ENCODE data around the gene COA1. TPM values are rescaled to one million over a fixed set of nuclear protein-coding genes. Genes with fewer than 3 reads are reported as not detected.

Gene COA1
- total RNA-seq, 1 experiment from 2014 or later, result 109 TPM

- H3K4me1 Mint-ChIP-seq (ENCODE audit: low read depth, unreplicated experiment), result peaks cover 27% of the 10 kb centered on the region
- intact Hi-C loops (cut with micrococcal nuclease; ENCODE audit: unreplicated experiment), result loop anchor here (2.0 to 10.0 kb wide), 3 partner anchors 32 to 465 kb away; no protein-coding TSS in a partner anchor
- H3K27ac Mint-ChIP-seq (ENCODE audit: unreplicated experiment), result peak overlapping the region; percentile 75
- no peak for TF ChIP-seq CTCF (IDR thresholded peaks at IDR 0.05; ENCODE audit: unreplicated experiment)
- DNase-seq, result no peak
- H3K36me3 Mint-ChIP-seq (ENCODE audit: insufficient read depth, unreplicated experiment), result peaks cover 27% of the 10 kb centered on the region
- H3K27me3 Mint-ChIP-seq (ENCODE audit: unreplicated experiment), result no peaks in the 10 kb centered on the region
- peak overlapping the region; percentile 91 for H3K4me3 Mint-ChIP-seq (ENCODE audit: low read depth, unreplicated experiment)
- TSS peak; percentile 97 for BruUV-seq (replicated peaks)
- CTCF ChIA-PET, result interaction anchor here (0.9 to 1.9 kb wide), 7 partner anchors 8 to 147 kb away, joined by 3 to 6 read pairs (median 4); partner anchors contain the start of genes BLVRA and STK17A
- no peaks in the 10 kb centered on the region for H3K9me3 Mint-ChIP-seq (ENCODE audit: low read depth, unreplicated experiment)
These were observed 563 bp upstream of the COA1 start for GRCh38 chr7:43729924-43730248.

GRCh38 chr7:43727494-43727893, 1.8 kb downstream of the COA1 start:
- CTCF ChIA-PET, result no interaction called here
- Mint-ChIP-seq H3K4me3 (ENCODE audit: low read depth, unreplicated experiment) (peak overlapping the region; percentile 91), H3K9me3 (ENCODE audit: low read depth, unreplicated experiment) (no peaks in the 10 kb centered on the region), H3K36me3 (ENCODE audit: insufficient read depth, unreplicated experiment) (peaks cover 27% of the 10 kb centered on the region), H3K27ac (ENCODE audit: unreplicated experiment) (no peak overlapping the region), H3K27me3 (ENCODE audit: unreplicated experiment) (no peaks in the 10 kb centered on the region), H3K4me1 (ENCODE audit: low read depth, unreplicated experiment) (peaks cover 33% of the 10 kb centered on the region)
- intact Hi-C loops (cut with micrococcal nuclease; ENCODE audit: unreplicated experiment), result loop anchor here (5.0 to 10.0 kb wide), 2 partner anchors 35 to 463 kb away; no protein-coding TSS in a partner anchor
- no peak for DNase-seq
- no TSS peak for BruUV-seq (replicated peaks)
- TF ChIP-seq CTCF (IDR thresholded peaks at IDR 0.05; ENCODE audit: unreplicated experiment), result no peak

- Mint-ChIP-seq H3K4me3 (ENCODE audit: low read depth, unreplicated experiment) (peak overlapping the region; percentile 91), H3K27ac (ENCODE audit: unreplicated experiment) (no peak overlapping the region), H3K9me3 (ENCODE audit: low read depth, unreplicated experiment) (no peaks in the 10 kb centered on the region), H3K27me3 (ENCODE audit: unreplicated experiment) (no peaks in the 10 kb centered on the region), H3K36me3 (ENCODE audit: insufficient read depth, unreplicated experiment) (peaks cover 27% of the 10 kb centered on the region), H3K4me1 (ENCODE audit: low read depth, unreplicated experiment) (peaks cover 33% of the 10 kb centered on the region)
- BruUV-seq (replicated peaks), result no TSS peak
- intact Hi-C loops (cut with micrococcal nuclease; ENCODE audit: unreplicated experiment), result loop anchor here (5.0 to 10.0 kb wide), 2 partner anchors 35 to 462 kb away; no protein-coding TSS in a partner anchor
- TF ChIP-seq CTCF (IDR thresholded peaks at IDR 0.05; ENCODE audit: unreplicated experiment), result no peak
- CTCF ChIA-PET, result no interaction called here
- no peak for DNase-seq
These were observed 2.3 kb downstream of the COA1 start for GRCh38 chr7:43727003-43727402.

GRCh38 chr7:43726466-43726865, 2.9 kb downstream of the COA1 start:
- peaks cover 36% of the 10 kb centered on the region for H3K4me1 Mint-ChIP-seq (ENCODE audit: low read depth, unreplicated experiment)
- no peaks in the 10 kb centered on the region for H3K9me3 Mint-ChIP-seq (ENCODE audit: low read depth, unreplicated experiment)
- BruUV-seq (replicated peaks), result no TSS peak
- no peaks in the 10 kb centered on the region for H3K27me3 Mint-ChIP-seq (ENCODE audit: unreplicated experiment)
- CTCF ChIA-PET, result no interaction called here
- H3K36me3 Mint-ChIP-seq (ENCODE audit: insufficient read depth, unreplicated experiment), result peaks cover 27% of the 10 kb centered on the region
- TF ChIP-seq CTCF (IDR thresholded peaks at IDR 0.05; ENCODE audit: unreplicated experiment), result no peak
- intact Hi-C loops (cut with micrococcal nuclease; ENCODE audit: unreplicated experiment), result loop anchor here (5.0 to 10.0 kb wide), 2 partner anchors 36 to 462 kb away; no protein-coding TSS in a partner anchor
- H3K4me3 Mint-ChIP-seq (ENCODE audit: low read depth, unreplicated experiment), result no peak overlapping the region
- no peak for DNase-seq
- H3K27ac Mint-ChIP-seq (ENCODE audit: unreplicated experiment), result no peak overlapping the region
